GM18507 (cell line): Measurements from ENCODE around the gene LHFPL3.

Experiments used
- DNase-seq: peaks from one replicate; pipeline ENCODE4 v3.0.0; 2011; ENCODE audit warnings: low read depth; ENCODE audit not compliant: insufficient read length; ENCODE audit errors: extremely low spot score
- FAIRE-seq: peaks from 2 replicates; lab custom pipeline; 2011; peaks lifted over from hg19 to GRCh38; lab: Jason Lieb, UNC

The LHFPL3 gene

GRCh38 chr7:104458875-104459274, 130.5 kb downstream of the LHFPL3 start:
- DNase-seq (no peak), FAIRE-seq (no peak)

GRCh38 chr7:104469166-104469820, 140.9 kb downstream of the LHFPL3 start:
- FAIRE-seq = no peak

GRCh38 chr7:104480529-104480928, 152.1 kb downstream of the LHFPL3 start:
- FAIRE-seq = no peak
- DNase-seq = no peak

More at GRCh38 chr7:104469166-104469820, 140.9 kb downstream of the LHFPL3 start:
- DNase-seq = no peak

GRCh38 chr7:104482362-104483037, 154.1 kb downstream of the LHFPL3 start:
- DNase-seq = no peak
- no peak for FAIRE-seq

GRCh38 chr7:104486931-104487330, 158.5 kb downstream of the LHFPL3 start:
- FAIRE-seq (no peak), DNase-seq (no peak)

- FAIRE-seq (no peak), DNase-seq (no peak)
These were observed 159.2 kb downstream of the LHFPL3 start for GRCh38 chr7:104487642-104488041.

- FAIRE-seq (no peak), DNase-seq (no peak)
These were observed 169.1 kb downstream of the LHFPL3 start for GRCh38 chr7:104497379-104497967.

- no peak for DNase-seq
- no peak for FAIRE-seq
These were observed 171.6 kb downstream of the LHFPL3 start for GRCh38 chr7:104499975-104500374.

- DNase-seq (no peak), FAIRE-seq (no peak)
These were observed 181.5 kb downstream of the LHFPL3 start for GRCh38 chr7:104509874-104510273.

GRCh38 chr7:104524853-104525252, 196.4 kb downstream of the LHFPL3 start:
- FAIRE-seq (no peak), DNase-seq (no peak)

GRCh38 chr7:104528142-104528541, 199.7 kb downstream of the LHFPL3 start:
- FAIRE-seq (no peak), DNase-seq (no peak)

- FAIRE-seq (no peak), DNase-seq (no peak)
These were observed 201.2 kb downstream of the LHFPL3 start for GRCh38 chr7:104529567-104529966.

GRCh38 chr7:104530251-104530650, 201.8 kb downstream of the LHFPL3 start:
- DNase-seq (no peak), FAIRE-seq (no peak)

GRCh38 chr7:104534149-104534548, 205.7 kb downstream of the LHFPL3 start:
- no peak for DNase-seq
- FAIRE-seq = no peak

GRCh38 chr7:104535841-104536240, 207.4 kb downstream of the LHFPL3 start:
- FAIRE-seq (no peak), DNase-seq (no peak)

- DNase-seq (no peak), FAIRE-seq (no peak)
These were observed 208.6 kb downstream of the LHFPL3 start for GRCh38 chr7:104536956-104537355.

GRCh38 chr7:104538152-104538551, 209.7 kb downstream of the LHFPL3 start:
- FAIRE-seq (no peak), DNase-seq (no peak)

- FAIRE-seq (no peak), DNase-seq (no peak)
These were observed 213.5 kb downstream of the LHFPL3 start for GRCh38 chr7:104541897-104542296.

- no peak for FAIRE-seq
- no peak for DNase-seq
These were observed 220.5 kb downstream of the LHFPL3 start for GRCh38 chr7:104548861-104549260.

GRCh38 chr7:104550362-104550761, 222.0 kb downstream of the LHFPL3 start:
- no peak for FAIRE-seq
- DNase-seq = no peak

- no peak for FAIRE-seq
- DNase-seq = no peak
These were observed 222.8 kb downstream of the LHFPL3 start for GRCh38 chr7:104551226-104551625.
